ENCODE data around the gene RNF114. TPM values are rescaled to one million over a fixed set of nuclear protein-coding genes. Genes with fewer than 3 reads are reported as not detected.

The RNF114 gene
- total RNA-seq, 1 experiment from 2014 or later: 72.3 TPM

DNA sequence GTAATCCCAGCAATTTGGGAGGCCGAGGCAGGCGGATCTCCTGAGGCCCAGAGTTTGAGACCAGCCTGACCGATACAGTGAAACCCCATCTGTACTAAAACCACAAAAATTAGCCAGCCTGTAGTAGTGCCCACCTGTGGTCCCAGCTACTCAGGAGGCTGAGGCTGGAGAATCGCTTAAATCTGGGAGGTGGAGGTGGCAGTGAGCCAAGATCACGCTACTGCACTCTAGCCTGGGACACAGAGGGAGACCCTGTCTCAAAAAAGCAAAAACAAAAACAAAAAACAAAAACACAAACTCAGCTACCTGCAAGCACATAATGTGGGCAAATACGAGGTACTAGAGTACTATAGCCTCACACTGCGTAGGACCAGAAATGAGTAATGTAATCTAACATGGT is 17.2 kb upstream of the RNF114 start:
- Mint-ChIP-seq H3K27ac (ENCODE audit: unreplicated experiment) (no peak overlapping the region), H3K9me3 (ENCODE audit: low read depth, unreplicated experiment) (no peaks in the 10 kb centered on the region), H3K4me3 (ENCODE audit: low read depth, unreplicated experiment) (no peak overlapping the region), H3K36me3 (ENCODE audit: insufficient read depth, unreplicated experiment) (peaks cover 36% of the 10 kb centered on the region), H3K4me1 (ENCODE audit: low read depth, unreplicated experiment) (peaks cover 41% of the 10 kb centered on the region), H3K27me3 (ENCODE audit: unreplicated experiment) (no peaks in the 10 kb centered on the region)
- TF ChIP-seq CTCF (IDR thresholded peaks at IDR 0.05; ENCODE audit: unreplicated experiment): no peak
- intact Hi-C loops (cut with micrococcal nuclease; ENCODE audit: unreplicated experiment): no loop called here
- CTCF ChIA-PET: interaction anchor here (0.6 kb wide), 1 partner anchor 400 kb away, joined by 3 read pairs; no protein-coding TSS in a partner anchor
- no TSS peak for BruUV-seq (replicated peaks)
- DNase-seq: no peak

GRCh38 chr20:49919461-49919860 is 16.7 kb upstream of the RNF114 start:
- H3K4me1 Mint-ChIP-seq (ENCODE audit: low read depth, unreplicated experiment): peaks cover 36% of the 10 kb centered on the region
- peaks cover 32% of the 10 kb centered on the region for H3K36me3 Mint-ChIP-seq (ENCODE audit: insufficient read depth, unreplicated experiment)
- no peak overlapping the region for H3K4me3 Mint-ChIP-seq (ENCODE audit: low read depth, unreplicated experiment)
- intact Hi-C loops (cut with micrococcal nuclease; ENCODE audit: unreplicated experiment): no loop called here
- H3K9me3 Mint-ChIP-seq (ENCODE audit: low read depth, unreplicated experiment): no peaks in the 10 kb centered on the region
- no peak overlapping the region for H3K27ac Mint-ChIP-seq (ENCODE audit: unreplicated experiment)
- DNase-seq: no peak
- no peaks in the 10 kb centered on the region for H3K27me3 Mint-ChIP-seq (ENCODE audit: unreplicated experiment)
- BruUV-seq (replicated peaks): no TSS peak
- CTCF ChIA-PET: no interaction called here
- no peak for TF ChIP-seq CTCF (IDR thresholded peaks at IDR 0.05; ENCODE audit: unreplicated experiment)

- Mint-ChIP-seq H3K27ac (ENCODE audit: unreplicated experiment) (no peak overlapping the region), H3K4me1 (ENCODE audit: low read depth, unreplicated experiment) (peaks cover 8% of the 10 kb centered on the region), H3K27me3 (ENCODE audit: unreplicated experiment) (no peaks in the 10 kb centered on the region), H3K36me3 (ENCODE audit: insufficient read depth, unreplicated experiment) (no peaks in the 10 kb centered on the region), H3K9me3 (ENCODE audit: low read depth, unreplicated experiment) (no peaks in the 10 kb centered on the region), H3K4me3 (ENCODE audit: low read depth, unreplicated experiment) (no peak overlapping the region)
- BruUV-seq (replicated peaks): no TSS peak
- DNase-seq: no peak
- intact Hi-C loops (cut with micrococcal nuclease; ENCODE audit: unreplicated experiment): no loop called here
- CTCF ChIA-PET: no interaction called here
- TF ChIP-seq CTCF (IDR thresholded peaks at IDR 0.05; ENCODE audit: unreplicated experiment): no peak
These were observed 11.9 kb upstream of the RNF114 start for GRCh38 chr20:49924247-49924646.

- CTCF ChIA-PET: interaction anchor here (0.7 kb wide), 1 partner anchor 113 kb away, joined by 4 read pairs; the partner anchor contains the start of gene SLC9A8
- Mint-ChIP-seq H3K27me3 (ENCODE audit: unreplicated experiment) (no peaks in the 10 kb centered on the region), H3K36me3 (ENCODE audit: insufficient read depth, unreplicated experiment) (no peaks in the 10 kb centered on the region), H3K27ac (ENCODE audit: unreplicated experiment) (no peak overlapping the region), H3K9me3 (ENCODE audit: low read depth, unreplicated experiment) (no peaks in the 10 kb centered on the region), H3K4me3 (ENCODE audit: low read depth, unreplicated experiment) (no peak overlapping the region), H3K4me1 (ENCODE audit: low read depth, unreplicated experiment) (peaks cover 8% of the 10 kb centered on the region)
- TF ChIP-seq CTCF (IDR thresholded peaks at IDR 0.05; ENCODE audit: unreplicated experiment): no peak
- intact Hi-C loops (cut with micrococcal nuclease; ENCODE audit: unreplicated experiment): loop anchor here (5.0 kb wide), 1 partner anchor 384 kb away; no protein-coding TSS in a partner anchor
- no peak for DNase-seq
- BruUV-seq (replicated peaks): no TSS peak
These were observed 10.2 kb upstream of the RNF114 start for GRCh38 chr20:49925901-49926454.

Data from Calu3 (cell line).